SK-N-SH (cell line): ENCODE data around the gene UBE2E1. TPM values are rescaled to one million over a fixed set of nuclear protein-coding genes. Genes with fewer than 3 reads are reported as not detected.

Experiments
- CTCF ChIA-PET: fragments of 300-600, 350-600 bp; formaldehyde crosslinking; extraction: SDS; loops from one replicate; lab custom pipeline; 2021; lab: Yijun Ruan, JAX
- POLR2A ChIA-PET: fragments of 350-600 bp; sonication (Branson Sonifier 250); formaldehyde crosslinking; extraction: SDS; loops from one replicate; lab custom pipeline; 2020; ENCODE audit warnings: antibody characterized with exemption, inconsistent platforms; lab: Yijun Ruan, JAX
- DNase-seq: peaks from one replicate; pipeline ENCODE4 v3.0.0; 2012
- H2AFZ ChIP-seq: fragments of 200-600 bp; sonication (generic); 2 replicates; pipeline ENCODE4 v1.8.1; 2016; ENCODE audit warnings: antibody characterized with exemption, mild to moderate bottlenecking, low read depth
- H3F3A ChIP-seq: fragments of 200-600 bp; sonication (generic); replicated peaks from 2 replicates; pipeline ENCODE3; 2016; ENCODE audit warnings: antibody characterized with exemption, mild to moderate bottlenecking; ENCODE audit not compliant: insufficient read depth
- H3K27ac ChIP-seq, 2 experiments: fragments of 200-500 bp in 1 of 2; fragments of 200-600 bp in 1 of 2; sonication (Bioruptor generic) in 1 of 2; sonication (generic), shearing (Covaris generic) in 1 of 2; 2 replicates each; pipeline versions ENCODE4 v1.5.1 to v1.6.1; 2014 to 2016; ENCODE audit warnings: low read depth in 2 of 2, inconsistent platforms in 1 of 2, low read length in 1 of 2, mild to moderate bottlenecking in 1 of 2, mixed read lengths in 1 of 2
- H3K27me3 ChIP-seq: fragments of 200-600 bp; sonication (generic), shearing (Covaris generic); 2 replicates; pipeline ENCODE4 v1.6.1; 2016; ENCODE audit warnings: mixed run types; ENCODE audit not compliant: insufficient read depth
- H3K36me3 ChIP-seq, 2 experiments: fragments of 200-500 bp in 1 of 2; fragments of 200-600 bp in 1 of 2; sonication (Bioruptor generic) in 1 of 2; sonication (generic) in 1 of 2; replicated peaks in 1 of 2; 2 replicates each; pipeline versions ENCODE3 to v1.5.1; 2014 to 2016; ENCODE audit warnings: low read length in 1 of 2, mild to moderate bottlenecking in 1 of 2; ENCODE audit not compliant: insufficient read depth in 2 of 2, control insufficient read depth in 1 of 2
- H3K4me1 ChIP-seq, 2 experiments: fragments of 200-500 bp in 1 of 2; fragments of 200-600 bp in 1 of 2; sonication (Bioruptor generic) in 1 of 2; sonication (generic), shearing (Covaris generic) in 1 of 2; 2 replicates each; pipeline versions ENCODE4 v1.5.1 to v1.6.1; 2014 to 2016; ENCODE audit warnings: low read depth in 1 of 2, low read length in 1 of 2, mixed run types in 1 of 2; ENCODE audit not compliant: insufficient read depth in 2 of 2, control insufficient read depth in 1 of 2
- H3K4me2 ChIP-seq: fragments of 200-600 bp; sonication (generic), shearing (Covaris generic); 2 replicates; pipeline ENCODE4 v1.6.1; 2017; ENCODE audit warnings: mixed run types
- H3K4me3 ChIP-seq, 2 experiments: fragments of 200-500 bp in 1 of 2; fragments of 200-600 bp in 1 of 2; sonication (Bioruptor generic) in 1 of 2; sonication (generic), shearing (Covaris generic) in 1 of 2; 2 replicates each; pipeline versions ENCODE4 v1.5.1 to v1.8.1; 2014 to 2016; ENCODE audit warnings: low read depth in 2 of 2, inconsistent platforms in 1 of 2, low read length in 1 of 2, mild to moderate bottlenecking in 1 of 2, mixed read lengths in 1 of 2, moderate library complexity in 1 of 2
- H3K79me2 ChIP-seq: fragments of 200-600 bp; sonication (generic); 2 replicates; pipeline ENCODE4 v1.8.1; 2017; ENCODE audit warnings: mild to moderate bottlenecking; ENCODE audit not compliant: insufficient read depth
- H3K9ac ChIP-seq: fragments of 200-600 bp; sonication (generic); 2 replicates; pipeline ENCODE4 v1.6.1; 2017; ENCODE audit warnings: mixed run types
- H3K9me2 ChIP-seq: fragments of 200-600 bp; sonication (generic); 2 replicates; pipeline ENCODE4 v1.6.1; 2017; ENCODE audit warnings: mixed run types
- H3K9me3 ChIP-seq: fragments of 200-600 bp; sonication (generic); 2 replicates; pipeline ENCODE4 v1.6.1; 2017; ENCODE audit warnings: mixed run types, mild to moderate bottlenecking, moderate library complexity
- H4K20me1 ChIP-seq: fragments of 200-600 bp; sonication (generic); 2 replicates; pipeline ENCODE4 v1.6.1; 2017; ENCODE audit warnings: mild to moderate bottlenecking, mixed run types; ENCODE audit not compliant: insufficient read depth
- CHD2 ChIP-seq: fragments of 150-350 bp; IDR thresholded peaks from 2 replicates; pipeline ENCODE4 v1.6.1; 2018; ENCODE audit warnings: low read length; ENCODE audit not compliant: partially characterized antibody
- ELF1 ChIP-seq: IDR thresholded peaks from 2 replicates; pipeline ENCODE4 v1.4.0; 2012
- EP300 ChIP-seq, 2 experiments: IDR thresholded peaks; 2 replicates each; pipeline versions ENCODE4 v1.4.0 to v1.6.1; 2012; ENCODE audit warnings: borderline replicate concordance in 1 of 2, low read depth in 1 of 2, low read length in 1 of 2
- FOXM1 ChIP-seq: IDR thresholded peaks from 2 replicates; pipeline ENCODE4 v1.4.0; 2012; ENCODE audit warnings: low read depth, mild to moderate bottlenecking
- GABPA ChIP-seq: IDR thresholded peaks from 2 replicates; pipeline ENCODE4 v1.4.0; 2012; ENCODE audit warnings: low read depth, mild to moderate bottlenecking
- IRF3 ChIP-seq: fragments of 150-350 bp; IDR thresholded peaks from 2 replicates; pipeline ENCODE4 v1.6.1; 2016; ENCODE audit warnings: mild to moderate bottlenecking, low read depth, low read length
- JUND ChIP-seq: IDR thresholded peaks from 2 replicates; pipeline ENCODE4 v1.4.0; 2012
- MEF2A ChIP-seq: IDR thresholded peaks from 2 replicates; pipeline ENCODE4 v1.4.0; 2012; ENCODE audit warnings: low read depth, borderline replicate concordance
- NFIC ChIP-seq: IDR thresholded peaks from 2 replicates; pipeline ENCODE4 v1.4.0; 2012; ENCODE audit warnings: borderline replicate concordance
- RAD21 ChIP-seq: IDR thresholded peaks from 2 replicates; pipeline ENCODE4 v1.6.1; 2012; ENCODE audit warnings: mild to moderate bottlenecking, low read length
- RCOR1 ChIP-seq: fragments of 150-350 bp; IDR thresholded peaks from 2 replicates; pipeline ENCODE4 v1.6.1; 2017; ENCODE audit warnings: antibody characterized with exemption, low read length
- TAF1 ChIP-seq: IDR thresholded peaks from 2 replicates; pipeline ENCODE4 v1.6.1; 2012; ENCODE audit warnings: low read depth, mild to moderate bottlenecking, low read length, moderate library complexity, borderline replicate concordance
- TCF12 ChIP-seq: IDR thresholded peaks from 2 replicates; pipeline ENCODE4 v1.4.0; 2012
- USF1 ChIP-seq: IDR thresholded peaks from 2 replicates; pipeline ENCODE4 v1.4.0; 2012; ENCODE audit warnings: low read depth, borderline replicate concordance
- YY1 ChIP-seq: IDR thresholded peaks from 2 replicates; pipeline ENCODE4 v1.4.0; 2012; ENCODE audit warnings: low read depth, mild to moderate bottlenecking
- WGBS: methylation state at CpG from one replicate; pipeline ENCODE4 v1.1.6; 2017; ENCODE audit warnings: low lambda C conversion rate; 5-methylcytosine and 5-hydroxymethylcytosine counted together
- polyA plus RNA-seq, 3 experiments: library from polyadenylated mRNA; depleted of rRNA; stranded (reverse); fragments of >200 nt; gene quantifications; 2 replicates each; pipeline ENCODE4 v1.2.3, GENCODE V29; 2012

UBE2E1 gene
- polyA plus RNA-seq, 1 of the 3 experiments (the other 2 are of a cell fraction): 59.9 TPM

- TF ChIP-seq RAD21: no peak
- TF ChIP-seq NFIC: no peak
- no peak for TF ChIP-seq TCF12
These were observed 69.5 kb downstream of the UBE2E1 start (continued) for GRCh38 chr3:23875113-23875725.

GRCh38 chr3:23876923-23877322 is 71.2 kb downstream of the UBE2E1 start:
- no peak for DNase-seq
- H3K27me3 ChIP-seq: no peaks in the 10 kb centered on the region
- ChIA-PET CTCF (interaction anchor here (0.8 to 1.4 kb wide), 2 partner anchors 35 to 43 kb away, joined by 3 to 5 read pairs; no protein-coding TSS in a partner anchor), POLR2A (interaction anchor here (0.7 kb wide), 1 partner anchor 988 kb away, joined by 3 read pairs; no protein-coding TSS in a partner anchor)
- peak overlapping the region; percentile 41 for H3K4me2 ChIP-seq
- H3K27ac ChIP-seq: no peak overlapping the region
- no peaks in the 10 kb centered on the region for H3K9me3 ChIP-seq
- H3F3A ChIP-seq: no peaks in the 10 kb centered on the region
- TF ChIP-seq CHD2: no peak
- no peak for TF ChIP-seq RCOR1
- H3K4me1 ChIP-seq: peaks cover 8 to 21% of the 10 kb centered on the region in 2 experiments
- peaks cover 0 to 9% of the 10 kb centered on the region in 2 experiments for H3K36me3 ChIP-seq
- H3K4me3 ChIP-seq: no peak overlapping the region
- H3K9ac ChIP-seq: no peak overlapping the region
- peaks cover 40% of the 10 kb centered on the region for H3K79me2 ChIP-seq
- 95% methylated on average over 2 of the region's 2 CpGs for WGBS
- no peak overlapping the region for H2AFZ ChIP-seq
- H4K20me1 ChIP-seq: peaks cover 57% of the 10 kb centered on the region
- H3K9me2 ChIP-seq: no peaks in the 10 kb centered on the region

GRCh38 chr3:23877329-23877980 is 71.7 kb downstream of the UBE2E1 start:
- H3K9ac ChIP-seq: no peak overlapping the region
- H3K4me2 ChIP-seq: peak overlapping the region; percentile 41
- no peak overlapping the region for H3K4me3 ChIP-seq
- ChIA-PET POLR2A (interaction anchor here (0.7 kb wide), 1 partner anchor 988 kb away, joined by 3 read pairs; no protein-coding TSS in a partner anchor), CTCF (interaction anchor here (1.4 kb wide), 1 partner anchor 43 kb away, joined by 5 read pairs; no protein-coding TSS in a partner anchor)
- WGBS: 54% methylated on average over 5 of the region's 5 CpGs
- no peaks in the 10 kb centered on the region for H3K9me3 ChIP-seq
- TF ChIP-seq YY1 (no peak), TCF12 (peak; percentile 50; the same call in 1 of the 2 replicates), JUND (0 out of 2 replicates have a peak, but pooled peaks have one; percentile 7), NFIC (peak; percentile 44; the same call in 1 of the 2 replicates)
- no peaks in the 10 kb centered on the region for H3F3A ChIP-seq
- H3K4me1 ChIP-seq: peaks cover 8 to 21% of the 10 kb centered on the region in 2 experiments
- H3K9me2 ChIP-seq: no peaks in the 10 kb centered on the region
- no peak overlapping the region for H2AFZ ChIP-seq
- no peak overlapping the region; a peak in 1 of 4 replicates for H3K27ac ChIP-seq
- peaks cover 0 to 13% of the 10 kb centered on the region in 2 experiments for H3K36me3 ChIP-seq
- H3K27me3 ChIP-seq: no peaks in the 10 kb centered on the region
- no peak for DNase-seq
- H4K20me1 ChIP-seq: peaks cover 57% of the 10 kb centered on the region
- H3K79me2 ChIP-seq: peaks cover 40% of the 10 kb centered on the region

GRCh38 chr3:23879485-23879884 is 73.7 kb downstream of the UBE2E1 start:
- no peaks in the 10 kb centered on the region for H3K27me3 ChIP-seq
- peaks cover 6 to 15% of the 10 kb centered on the region in 2 experiments for H3K4me1 ChIP-seq
- ChIA-PET POLR2A (no interaction called here), CTCF (interaction anchor here (2.0 kb wide), 1 partner anchor 9 kb away, joined by 9 read pairs; no protein-coding TSS in a partner anchor)
- H3K79me2 ChIP-seq: peaks cover 31% of the 10 kb centered on the region
- no peak overlapping the region for H3K9ac ChIP-seq
- WGBS: 97% methylated on average over 8 of the region's 8 CpGs
- no peaks in the 10 kb centered on the region for H3K9me2 ChIP-seq
- DNase-seq: no peak
- H3F3A ChIP-seq: no peaks in the 10 kb centered on the region
- H4K20me1 ChIP-seq: peaks cover 50% of the 10 kb centered on the region
- peaks cover 6 to 13% of the 10 kb centered on the region in 2 experiments for H3K36me3 ChIP-seq
- H2AFZ ChIP-seq: no peak overlapping the region
- H3K9me3 ChIP-seq: no peaks in the 10 kb centered on the region
- H3K4me2 ChIP-seq: no peak overlapping the region
- H3K4me3 ChIP-seq: no peak overlapping the region
- H3K27ac ChIP-seq: no peak overlapping the region
- TF ChIP-seq GABPA (no peak), TAF1 (no peak), MEF2A (no peak), IRF3 (no peak), RAD21 (no peak), ELF1 (no peak), YY1 (no peak), EP300 (IDR thresholded peaks at IDR 0.05; ENCODE audit: borderline replicate concordance in 1 of 2, low read depth in 1 of 2, low read length in 1 of 2) (no peak), USF1 (no peak), FOXM1 (no peak), CHD2 (no peak)
